H1 (cell line): ENCODE results near the gene PRRC2A. TPM values are rescaled to one million over a fixed set of nuclear protein-coding genes. Genes with fewer than 3 reads are reported as not detected.

Source experiments
- CTCF ChIA-PET: fragments of 300-600 bp; sonication (Branson Sonifier 250); formaldehyde crosslinking; loops from one replicate; lab custom pipeline; 2021; ENCODE audit not compliant: partially characterized antibody; lab: Charles Lee
- POLR2A ChIA-PET: fragments of 300-600 bp; sonication (Branson Sonifier 250); formaldehyde crosslinking; loops from one replicate; lab custom pipeline; 2021; ENCODE audit warnings: inconsistent platforms; ENCODE audit not compliant: partially characterized antibody; lab: Charles Lee
- DNase-seq, 2 experiments: peaks; one replicate each; pipeline versions ENCODE4 v3.0.0 to v3.0.0-alpha.2; 2010 to 2022; ENCODE audit warnings: low spot score in 2 of 2, low read depth in 1 of 2, mixed read lengths in 1 of 2
- FAIRE-seq: peaks from 2 replicates; lab custom pipeline; 2011; peaks lifted over from hg19 to GRCh38; lab: Jason Lieb, UNC
- H2AFZ ChIP-seq: 2 replicates; pipeline ENCODE4 v1.8.1; 2012; ENCODE audit warnings: low read length, inconsistent platforms
- H2AK5ac ChIP-seq: 2 replicates; pipeline ENCODE4 v1.6.1; 2013; ENCODE audit warnings: low read depth, low read length
- H2BK120ac ChIP-seq: replicated peaks from 2 replicates; pipeline ENCODE3; 2013; ENCODE audit warnings: low read depth, low read length, inconsistent platforms
- H2BK12ac ChIP-seq: 2 replicates; pipeline ENCODE4 v1.6.1; 2013; ENCODE audit warnings: low read depth, low read length
- H2BK15ac ChIP-seq: 2 replicates; pipeline ENCODE4 v1.6.1; 2013; ENCODE audit warnings: low read length
- H2BK20ac ChIP-seq: 2 replicates; pipeline ENCODE4 v1.6.1; 2013; ENCODE audit warnings: low read length
- H2BK5ac ChIP-seq: 2 replicates; pipeline ENCODE4 v1.6.1; 2013; ENCODE audit warnings: low read depth, low read length
- H3K14ac ChIP-seq: 2 replicates; pipeline ENCODE4 v1.6.1; 2013; ENCODE audit warnings: inconsistent platforms; ENCODE audit not compliant: insufficient read length
- H3K18ac ChIP-seq: 2 replicates; pipeline ENCODE4 v1.6.1; 2013; ENCODE audit warnings: low read length; ENCODE audit errors: extremely low read depth
- H3K23ac ChIP-seq: 2 replicates; pipeline ENCODE4 v1.6.1; 2013; ENCODE audit warnings: inconsistent platforms; ENCODE audit not compliant: insufficient read length
- H3K23me2 ChIP-seq: 2 replicates; pipeline ENCODE4 v1.6.1; 2013; ENCODE audit warnings: low read depth, low read length
- H3K27ac ChIP-seq: 2 replicates; pipeline ENCODE4 v1.6.1; 2011; ENCODE audit warnings: low read depth, low read length, inconsistent platforms
- H3K27me3 ChIP-seq, 4 experiments: replicated peaks in 1 of 4; 1 replicate in 1 of 4; 2 replicates in 3 of 4; pipeline versions ENCODE4 v1.6.1 to v1.8.1; 2011 to 2013; ENCODE audit warnings: low read length in 3 of 4, mild to moderate bottlenecking in 3 of 4, inconsistent platforms in 2 of 4, mixed read lengths in 2 of 4, moderate library complexity in 1 of 4; ENCODE audit not compliant: control insufficient read depth in 3 of 4, insufficient read depth in 3 of 4; ENCODE audit errors: extremely low read depth in 1 of 4
- H3K36me3 ChIP-seq, 4 experiments: 2 replicates each; pipeline versions ENCODE4 v1.6.1 to v1.8.1; 2011 to 2013; ENCODE audit warnings: mild to moderate bottlenecking in 4 of 4, low read length in 3 of 4, moderate library complexity in 2 of 4, control low read depth in 1 of 4, inconsistent platforms in 1 of 4; ENCODE audit not compliant: insufficient read depth in 4 of 4, control insufficient read depth in 2 of 4
- H3K4ac ChIP-seq: replicated peaks from 2 replicates; pipeline ENCODE3; 2013; ENCODE audit warnings: low read length, low read depth, mixed read lengths, inconsistent platforms; ENCODE audit not compliant: insufficient read length
- H3K4me1 ChIP-seq, 4 experiments: replicated peaks in 1 of 4; 1 replicate in 1 of 4; 2 replicates in 3 of 4; pipeline versions ENCODE4 v1.6.1 to v1.8.1; 2011 to 2013; ENCODE audit warnings: low read length in 3 of 4, inconsistent platforms in 2 of 4, mixed read lengths in 1 of 4; ENCODE audit not compliant: insufficient read depth in 4 of 4, control insufficient read depth in 3 of 4
- H3K4me2 ChIP-seq, 2 experiments: 2 replicates each; pipeline versions ENCODE4 v1.6.1 to v1.8.1; 2011 to 2013; ENCODE audit warnings: low read depth in 2 of 2, low read length in 2 of 2, control low read depth in 1 of 2, inconsistent platforms in 1 of 2, mild to moderate bottlenecking in 1 of 2; ENCODE audit not compliant: insufficient read depth in 1 of 2
- H3K4me3 ChIP-seq, 4 experiments: fragments of 200-600, 300-600 bp in 1 of 4; sonication (generic), shearing (Covaris generic), sonication (Bioruptor Twin) in 1 of 4; 2 replicates each; pipeline versions ENCODE4 v1.5.1 to v1.8.1; 2011 to 2016; ENCODE audit warnings: low read length in 4 of 4, low read depth in 3 of 4, control low read depth in 2 of 4, inconsistent platforms in 2 of 4, mild to moderate bottlenecking in 2 of 4, mixed read lengths in 1 of 4, moderate library complexity in 1 of 4; ENCODE audit not compliant: insufficient read depth in 2 of 4; ENCODE audit errors: extremely low read depth in 1 of 4
- H3K56ac ChIP-seq: replicated peaks from 2 replicates; pipeline ENCODE3; 2013; ENCODE audit warnings: low read depth, mild to moderate bottlenecking, mixed read lengths, low read length, inconsistent platforms; ENCODE audit not compliant: insufficient read length
- H3K79me1 ChIP-seq: 2 replicates; pipeline ENCODE4 v1.6.1; 2013; ENCODE audit warnings: low read depth, low read length, control low read depth
- H3K79me2 ChIP-seq, 2 experiments: 2 replicates each; pipeline versions ENCODE4 v1.6.1 to v1.8.1; 2012 to 2013; ENCODE audit warnings: low read length in 2 of 2, mild to moderate bottlenecking in 2 of 2, inconsistent platforms in 1 of 2; ENCODE audit not compliant: insufficient read depth in 2 of 2, control insufficient read depth in 1 of 2
- H3K9ac ChIP-seq, 4 experiments: replicated peaks in 1 of 4; 1 replicate in 1 of 4; 2 replicates in 3 of 4; pipeline versions ENCODE4 v1.6.1 to v1.8.1; 2011 to 2013; ENCODE audit warnings: low read depth in 3 of 4, low read length in 3 of 4, control low read depth in 2 of 4, mild to moderate bottlenecking in 2 of 4, moderate library complexity in 2 of 4, inconsistent platforms in 1 of 4; ENCODE audit errors: extremely low read depth in 1 of 4
- H3K9me3 ChIP-seq, 2 experiments: 2 replicates each; pipeline versions ENCODE4 v1.6.1 to v1.8.1; 2012 to 2013; ENCODE audit warnings: mild to moderate bottlenecking in 2 of 2, moderate library complexity in 2 of 2, control low read depth in 1 of 2, inconsistent platforms in 1 of 2, low read depth in 1 of 2, low read length in 1 of 2, mixed read lengths in 1 of 2; ENCODE audit not compliant: insufficient read depth in 2 of 2
- H4K20me1 ChIP-seq, 2 experiments: replicated peaks in 1 of 2; 2 replicates each; pipeline versions ENCODE3 to v1.8.1; 2011 to 2013; ENCODE audit warnings: inconsistent platforms in 2 of 2, low read length in 2 of 2, mild to moderate bottlenecking in 1 of 2; ENCODE audit not compliant: insufficient read depth in 2 of 2, control insufficient read depth in 1 of 2
- H4K5ac ChIP-seq: 2 replicates; pipeline ENCODE4 v1.6.1; 2013; ENCODE audit warnings: low read length, low read depth, mixed read lengths, inconsistent platforms; ENCODE audit not compliant: insufficient read length
- H4K8ac ChIP-seq: 2 replicates; pipeline ENCODE4 v1.8.0; 2013; ENCODE audit warnings: mild to moderate bottlenecking, moderate library complexity, low read length, inconsistent platforms; ENCODE audit not compliant: insufficient read depth; ENCODE audit errors: extremely low read depth
- H4K91ac ChIP-seq: replicated peaks from 2 replicates; pipeline ENCODE3; 2013; ENCODE audit warnings: low read length, mixed read lengths, inconsistent platforms; ENCODE audit not compliant: insufficient read length
- CBX5 ChIP-seq: fragments of 300-800, 300-1000 bp; sonication (generic); IDR thresholded peaks from 2 replicates; pipeline ENCODE4 v1.7.1; 2016; ENCODE audit warnings: antibody characterized with exemption, low read length, low read depth
- CBX8 ChIP-seq: fragments of 300-800, 300-1000 bp; sonication (generic); IDR thresholded peaks from 2 replicates; pipeline ENCODE4 v1.7.1; 2016; ENCODE audit warnings: low read depth, low read length, borderline replicate concordance
- EGR1 ChIP-seq: IDR thresholded peaks from 2 replicates; pipeline ENCODE4 v1.6.1; 2011; ENCODE audit warnings: low read depth, low read length, borderline replicate concordance
- GTF2F1 ChIP-seq: IDR thresholded peaks from 2 replicates; pipeline ENCODE4 v1.6.1; 2012; ENCODE audit warnings: low read depth, low read length, improper control_type of control experiment, borderline replicate concordance
- JUND ChIP-seq: IDR thresholded peaks from 2 replicates; pipeline ENCODE4 v1.6.1; 2011; ENCODE audit warnings: mild to moderate bottlenecking, improper control_type of control experiment, low read length
- RAD21 ChIP-seq, 2 experiments: IDR thresholded peaks in 1 of 2; conservative IDR thresholded peaks in 1 of 2; 2 replicates each; pipeline ENCODE4 v1.6.1; 2011; ENCODE audit warnings: low read depth in 2 of 2, low read length in 2 of 2, improper control_type of control experiment in 1 of 2, inconsistent platforms in 1 of 2, mild to moderate bottlenecking in 1 of 2, moderate library complexity in 1 of 2
- RBBP5 ChIP-seq: IDR thresholded peaks from 2 replicates; pipeline ENCODE4 v1.7.1; 2012; ENCODE audit warnings: low read depth, mild to moderate bottlenecking, inconsistent platforms, low read length, moderate library complexity, borderline replicate concordance
- RFX5 ChIP-seq: IDR thresholded peaks from 2 replicates; pipeline ENCODE4 v1.6.1; 2011; ENCODE audit warnings: low read depth, low read length, improper control_type of control experiment, borderline replicate concordance
- RXRA ChIP-seq: IDR thresholded peaks from 2 replicates; pipeline ENCODE4 v1.6.1; 2011; ENCODE audit warnings: low read depth, mild to moderate bottlenecking, low read length, moderate library complexity; ENCODE audit not compliant: insufficient read depth
- SUZ12 ChIP-seq: fragments of 200-600 bp; sonication (generic); IDR thresholded peaks from 2 replicates; pipeline ENCODE4 v1.6.1; 2012; ENCODE audit warnings: mild to moderate bottlenecking, inconsistent platforms, low read length, moderate library complexity, mixed read lengths
- TAF1 ChIP-seq: IDR thresholded peaks from 2 replicates; pipeline ENCODE4 v1.6.1; 2011; ENCODE audit warnings: mild to moderate bottlenecking, low read depth, low read length
- WGBS, 2 experiments: shearing (Covaris generic) in 1 of 2; methylation state at CpG; one replicate each; pipeline versions ENCODE4 v1.1.6 to v1.1.7; 2013 to 2015; ENCODE audit warnings: low lambda C conversion rate in 2 of 2, mixed read lengths in 2 of 2, inconsistent platforms in 1 of 2, low coverage in 1 of 2, missing lambda C conversion rate in 1 of 2; ENCODE audit not compliant: insufficient replicate concordance in 2 of 2, insufficient coverage in 1 of 2, insufficient read length in 1 of 2; ENCODE audit errors: extremely low coverage in 1 of 2, missing lambda C conversion rate in 1 of 2; 5-methylcytosine and 5-hydroxymethylcytosine counted together
- polyA plus RNA-seq, 7 experiments: library from polyadenylated mRNA; depleted of rRNA in 3 of 7; stranded (reverse) in 5 of 7; unstranded in 2 of 7; fragments of >200 nt in 5 of 7; fragments of 200-250 nt in 2 of 7; gene quantifications; 1 replicate in 5 of 7; 2 replicates in 1 of 7; 4 replicates in 1 of 7; pipeline versions ENCODE4 v1.2.1 to v1.2.3, GENCODE V29; 2011 to 2013; ENCODE audit warnings: missing spikeins in 2 of 7, mixed read lengths in 2 of 7
- total RNA-seq: library from RNA; stranded (reverse); fragmentation: NEBNext Ultra II Directional; extraction: Animal tissue kit (Norgen Biotek cat#: 25700); gene quantifications from 2 replicates; pipeline ENCODE4 v1.2.1, GENCODE V29; 2021

PRRC2A gene
- total and polyA plus RNA-seq, 2 of the 8 experiments (the other 6 are each of a cell fraction or from before 2014, with no cell fraction given): 118 to 300 TPM

GRCh38 chr6:31626952-31627351 is 6.4 kb downstream of the PRRC2A start:
- no peak overlapping the region for H3K4me2 ChIP-seq
- peaks cover 21% of the 10 kb centered on the region; the same call in 1 of the 2 replicates for H3K79me1 ChIP-seq
- no peak overlapping the region for H3K56ac ChIP-seq
- no peak overlapping the region for H2AFZ ChIP-seq
- H3K23ac ChIP-seq: no peak overlapping the region
- H3K4me1 ChIP-seq: no peaks in the 10 kb centered on the region; a peak in 1 of 7 replicates
- no peak overlapping the region for H3K4me3 ChIP-seq
- no peak overlapping the region for H3K4ac ChIP-seq
- no peak overlapping the region for H4K5ac ChIP-seq
- ChIA-PET POLR2A (interaction anchor here (0.7 to 34.9 kb wide), 9 partner anchors 9 to 187 kb away, joined by 3 to 883 read pairs (median 5); partner anchors contain the start of genes AIF1, APOM, BAG6 and C6orf47), CTCF (interaction anchor here (0.8 to 3.2 kb wide), 5 partner anchors 8 to 25 kb away, joined by 3 to 10 read pairs (median 4); no protein-coding TSS in a partner anchor)
- no peak overlapping the region for H3K14ac ChIP-seq
- no peak overlapping the region for H3K18ac ChIP-seq
- no peak overlapping the region for H2BK20ac ChIP-seq
- H2BK12ac ChIP-seq: no peak overlapping the region
- no peak overlapping the region for H4K91ac ChIP-seq
- FAIRE-seq (no peak), DNase-seq (no peak)
- H4K20me1 ChIP-seq: peaks cover 7 to 23% of the 10 kb centered on the region in 2 experiments
- H4K8ac ChIP-seq: no peak overlapping the region
- no peaks in the 10 kb centered on the region for H3K27me3 ChIP-seq
- H2AK5ac ChIP-seq: no peak overlapping the region
- WGBS, 2 experiments: 89% methylated on average over 10 of the region's 10 CpGs; no CpG with 5 or more reads in 1 of the 2 experiments
- H2BK120ac ChIP-seq: no peak overlapping the region
- H2BK15ac ChIP-seq: no peak overlapping the region
- H3K9me3 ChIP-seq: no peaks in the 10 kb centered on the region
- no peak overlapping the region for H3K27ac ChIP-seq
- H3K9ac ChIP-seq: no peak overlapping the region
- peaks cover 78 to 98% (median 89%) of the 10 kb centered on the region in 4 experiments for H3K36me3 ChIP-seq
- H3K23me2 ChIP-seq: no peaks in the 10 kb centered on the region
- H2BK5ac ChIP-seq: no peak overlapping the region
- peaks cover 17 to 37% of the 10 kb centered on the region in 2 experiments for H3K79me2 ChIP-seq
- TF ChIP-seq TAF1: no peak
- TF ChIP-seq RBBP5: no peak
- TF ChIP-seq CBX8: no peak
- TF ChIP-seq JUND: no peak
- no peak for TF ChIP-seq GTF2F1
- no peak for TF ChIP-seq EGR1
- no peak for TF ChIP-seq CBX5
- TF ChIP-seq RXRA: no peak
- no peak for TF ChIP-seq SUZ12
- TF ChIP-seq RAD21 (IDR thresholded peaks at IDR 0.05 in 1 of 2, conservative IDR thresholded peaks at IDR 0.05 in 1 of 2; ENCODE audit: low read depth in 2 of 2, low read length in 2 of 2): no peak
- TF ChIP-seq RFX5: no peak
